GM19467 (cell line): Measurements from ENCODE around the gene FADS1.
A peak's percentile ranks its signal among the peaks of the same experiment; 100 is the strongest.

Source experiments
- ATAC-seq: cut with Tn5 transposase; IDR thresholded peaks from one replicate; pipeline ENCODE4 v1.9.1; 2021; ENCODE audit warnings: mild to moderate bottlenecking, moderate library complexity; ENCODE audit not compliant: unreplicated experiment

FADS1 gene

GRCh38 chr11:61827571-61828378 lies 11.0 kb upstream of the FADS1 start, which contains the start of gene FADS2:
Gene FADS2 (plus strand): TSS chr11:61828300. CDS start chr11:61828391, 91 bp downstream.
- ATAC-seq, result peak; percentile 64

GRCh38 chr11:61826930-61827570 lies 10.2 kb upstream of the FADS1 start:
- peak; percentile 7 for ATAC-seq

DNA sequence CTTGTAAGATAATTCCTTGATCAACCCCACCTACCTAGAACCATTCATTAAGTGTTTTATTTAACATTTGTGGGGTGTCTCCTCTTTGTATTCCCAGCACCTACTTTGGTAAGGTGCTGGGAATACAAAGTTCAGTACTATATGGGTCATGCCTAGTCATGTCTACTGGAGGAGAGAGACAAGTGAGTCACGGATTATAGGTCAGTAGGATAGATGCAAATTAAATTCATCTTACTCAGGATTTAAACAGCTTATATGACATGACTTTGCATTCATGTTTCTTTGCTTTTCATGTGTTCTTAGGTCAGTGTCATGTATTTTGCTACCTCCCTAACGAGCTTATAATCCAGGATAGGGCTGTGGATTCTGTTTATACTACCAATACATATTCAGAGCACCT lies 3.4 kb upstream of the FADS1 start:
- no peak for ATAC-seq

GRCh38 chr11:61817471-61818202 lies 834 bp upstream of the FADS1 start:
- ATAC-seq, result no peak

DNA sequence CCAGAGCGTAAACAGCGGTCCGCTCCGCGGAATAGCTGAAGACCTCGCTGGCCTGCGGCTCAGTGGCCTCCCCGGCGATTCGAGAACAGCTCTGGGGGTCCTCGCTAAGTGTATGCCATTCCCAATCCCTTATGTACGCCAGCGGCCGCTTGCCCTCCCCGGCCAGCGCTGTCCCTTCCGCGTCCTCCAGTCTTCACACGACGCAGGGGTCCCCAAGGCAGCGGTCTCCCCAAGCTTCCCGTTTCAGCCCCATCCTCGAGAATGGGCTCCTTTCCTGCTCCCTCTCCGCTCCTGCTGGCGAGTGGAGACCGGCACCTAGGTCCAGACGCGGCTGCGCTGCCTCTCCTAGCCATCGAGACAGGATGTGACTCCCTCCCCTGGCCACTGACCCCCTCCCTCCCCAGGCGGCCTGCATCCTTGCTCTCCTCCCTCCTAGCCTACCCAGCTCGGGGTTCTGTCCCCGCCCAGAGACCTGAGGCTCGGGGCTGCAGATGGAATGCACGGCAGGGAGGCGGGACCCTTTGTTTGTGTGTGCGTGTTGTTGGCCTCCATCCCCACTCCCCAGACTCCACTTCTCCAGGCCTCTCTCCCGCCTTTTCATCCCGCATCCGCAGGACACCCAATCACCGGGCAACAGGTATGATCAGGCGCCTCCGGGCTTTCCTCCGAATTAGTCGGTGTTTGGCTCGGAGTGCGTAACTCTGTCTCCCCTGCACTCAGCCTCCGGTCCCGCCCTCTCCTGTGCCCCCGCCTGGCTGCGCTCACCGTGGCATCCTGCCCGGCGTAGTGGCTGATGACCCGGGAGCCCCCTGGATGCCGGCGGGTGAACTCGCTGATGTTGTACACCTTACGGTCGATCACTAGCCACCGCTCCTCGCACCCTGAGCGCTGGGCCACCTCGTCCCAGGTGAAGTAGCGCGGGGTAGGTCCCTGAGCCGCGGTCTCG lies 740 bp downstream of the FADS1 start:
- peak; percentile 26 for ATAC-seq

- ATAC-seq, result peak; percentile 45
Measured at GRCh38 chr11:61814958-61815789, 1.6 kb downstream of the FADS1 start.

GRCh38 chr11:61814247-61814957 lies 2.4 kb downstream of the FADS1 start:
- ATAC-seq, result no peak

DNA sequence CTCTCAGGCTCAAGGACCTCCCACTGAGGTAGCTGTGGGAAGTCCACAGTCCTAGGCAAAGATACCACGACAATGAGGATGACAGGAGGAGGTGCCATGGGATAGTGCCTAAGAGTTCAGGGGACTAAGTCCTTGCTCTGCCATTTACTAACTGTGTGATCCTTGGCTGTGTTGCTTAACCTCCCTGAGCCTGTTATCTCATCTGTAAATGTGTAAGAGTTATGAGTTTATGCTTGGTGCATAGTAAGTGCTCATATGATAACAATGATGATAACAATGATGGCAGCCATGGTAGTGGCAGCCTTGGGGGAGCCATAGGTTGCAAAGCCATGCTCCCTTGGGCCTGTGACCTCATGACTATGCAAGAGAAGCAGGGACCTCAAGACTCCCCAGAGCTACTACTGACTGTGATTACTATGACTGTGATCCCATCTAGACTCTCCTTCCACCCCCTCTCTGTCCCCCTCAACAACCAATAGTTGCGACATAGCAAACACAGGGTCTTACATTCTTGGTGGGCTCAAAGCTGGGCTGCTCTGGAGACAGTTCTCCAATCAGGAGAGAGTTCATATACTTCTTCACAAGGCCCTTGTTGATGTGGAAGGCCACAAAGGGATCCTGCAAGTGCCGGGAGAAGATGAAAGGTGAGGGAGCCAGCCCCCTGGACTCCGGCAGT lies 3.9 kb downstream of the FADS1 start:
- ATAC-seq, result no peak

GRCh38 chr11:61811831-61812230 lies 5.0 kb downstream of the FADS1 start:
- ATAC-seq, result no peak

DNA sequence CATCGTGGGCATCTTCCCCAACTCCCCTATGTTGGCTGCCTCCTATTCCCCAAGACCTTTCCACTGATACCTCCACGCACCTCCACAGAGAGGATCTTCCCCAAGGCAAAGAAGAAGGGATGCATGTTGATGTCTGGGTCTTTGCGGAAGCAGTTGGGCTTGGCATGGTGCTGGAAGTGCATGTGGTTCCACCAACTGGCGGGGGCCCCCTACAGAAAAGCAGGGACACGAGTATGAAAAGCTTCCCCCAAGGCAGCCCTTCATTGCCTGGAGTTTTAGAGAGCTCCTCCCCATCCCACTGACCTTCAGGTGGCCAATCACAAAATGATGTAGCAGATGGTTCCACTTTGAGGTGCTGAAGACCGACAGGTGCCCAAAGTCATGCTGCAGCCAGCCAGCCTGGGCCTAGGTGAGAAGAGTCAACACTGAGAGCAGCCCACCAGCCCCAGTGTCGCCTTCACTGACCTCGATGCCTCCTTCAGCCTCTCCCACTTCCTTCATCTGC lies 6.1 kb downstream of the FADS1 start:
- ATAC-seq, result no peak

DNA sequence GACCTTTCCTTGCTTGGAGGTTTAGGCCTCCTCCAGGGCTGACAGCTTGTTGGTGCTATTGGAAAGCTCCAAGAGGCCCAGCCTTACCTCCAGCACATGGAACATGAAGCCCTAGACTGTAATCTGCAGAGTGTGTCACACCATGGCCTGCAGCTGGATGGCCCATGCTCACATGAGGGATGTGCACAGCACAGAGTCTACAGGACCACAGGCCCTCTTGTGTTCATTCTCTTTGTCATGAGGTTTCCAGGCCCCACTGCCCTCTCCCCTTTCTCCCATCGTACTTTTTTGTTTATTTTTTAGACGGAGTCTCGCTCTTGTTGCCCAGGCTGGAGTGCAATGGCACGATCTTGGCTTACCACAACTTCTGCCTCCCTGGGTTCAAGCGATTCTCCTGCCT lies 10.0 kb downstream of the FADS1 start:
- ATAC-seq, result no peak

DNA sequence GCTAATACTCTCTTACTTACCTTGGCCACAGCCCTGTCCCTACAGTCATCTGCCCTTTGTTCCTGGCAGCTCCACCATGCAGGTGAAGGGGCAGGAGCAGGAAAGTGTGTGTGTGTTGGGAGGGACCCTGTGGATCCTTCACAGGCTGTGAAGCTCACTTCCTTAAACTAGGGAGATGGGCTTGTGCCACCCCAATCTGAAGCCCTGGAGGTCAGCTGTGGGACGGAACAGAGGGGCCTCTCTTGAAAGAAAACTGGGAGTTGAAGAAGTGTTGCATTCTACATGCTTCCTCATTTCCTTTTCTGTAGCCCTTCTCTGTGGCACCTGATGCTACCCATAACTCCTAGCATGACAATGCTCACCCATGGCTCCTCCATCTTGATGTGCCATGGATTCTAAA lies 11.7 kb downstream of the FADS1 start:
- ATAC-seq, result no peak

- no peak for ATAC-seq
Measured at GRCh38 chr11:61803889-61804647, 12.7 kb downstream of the FADS1 start.

GRCh38 chr11:61802605-61803004 lies 14.2 kb downstream of the FADS1 start:
- ATAC-seq, result no peak

GRCh38 chr11:61800331-61801281 lies 16.2 kb downstream of the FADS1 start:
- ATAC-seq, result no peak

GRCh38 chr11:61799665-61800284 lies 17.0 kb downstream of the FADS1 start:
- no peak for ATAC-seq
